ENCODE measurements around the gene CDH24.

The CDH24 gene

DNA sequence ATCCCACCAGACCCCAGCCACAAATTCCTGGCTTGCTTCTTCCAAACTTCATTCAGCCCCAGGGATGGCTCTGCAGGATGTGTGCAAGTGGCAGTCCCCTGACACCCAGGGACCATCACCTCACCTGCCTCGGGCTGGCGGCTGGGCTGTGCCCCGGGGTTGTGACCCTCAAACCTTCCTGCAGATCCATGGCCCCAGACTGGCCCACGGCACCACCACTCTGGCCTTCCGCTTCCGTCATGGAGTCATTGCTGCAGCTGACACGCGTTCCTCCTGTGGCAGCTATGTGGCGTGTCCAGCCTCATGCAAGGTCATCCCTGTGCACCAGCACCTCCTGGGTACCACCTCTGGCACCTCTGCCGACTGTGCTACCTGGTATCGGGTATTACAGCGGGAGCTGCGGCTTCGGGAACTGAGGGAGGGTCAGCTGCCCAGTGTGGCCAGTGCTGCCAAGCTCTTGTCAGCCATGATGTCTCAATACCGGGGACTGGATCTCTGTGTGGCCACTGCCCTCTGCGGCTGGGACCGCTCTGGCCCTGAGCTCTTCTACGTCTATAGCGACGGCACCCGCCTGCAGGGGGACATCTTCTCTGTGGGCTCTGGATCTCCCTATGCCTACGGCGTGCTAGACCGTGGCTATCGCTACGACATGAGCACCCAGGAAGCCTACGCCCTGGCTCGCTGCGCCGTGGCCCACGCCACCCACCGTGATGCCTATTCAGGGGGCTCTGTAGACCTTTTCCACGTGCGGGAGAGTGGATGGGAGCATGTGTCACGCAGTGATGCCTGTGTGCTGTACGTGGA lies 15.0 kb downstream of the CDH24 start, which contains the start of gene PSMB11:
Gene PSMB11 (plus strand): TSS at position 51 of the 804 bp plus-strand sequence. CDS start 14 bp downstream, at position 65.
- TF ChIP-seq, protein P1, sequence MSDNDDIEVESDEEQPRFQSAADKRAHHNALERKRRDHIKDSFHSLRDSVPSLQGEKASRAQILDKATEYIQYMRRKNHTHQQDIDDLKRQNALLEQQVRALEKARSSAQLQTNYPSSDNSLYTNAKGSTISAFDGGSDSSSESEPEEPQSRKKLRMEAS (IDR thresholded peaks at IDR 0.05; ENCODE audit: low read depth, low read length), result no peak
- TF ChIP-seq MYC (IDR thresholded peaks at IDR 0.05; ENCODE audit: low read depth, low read length), result no peak
- TF ChIP-seq, protein P2, sequence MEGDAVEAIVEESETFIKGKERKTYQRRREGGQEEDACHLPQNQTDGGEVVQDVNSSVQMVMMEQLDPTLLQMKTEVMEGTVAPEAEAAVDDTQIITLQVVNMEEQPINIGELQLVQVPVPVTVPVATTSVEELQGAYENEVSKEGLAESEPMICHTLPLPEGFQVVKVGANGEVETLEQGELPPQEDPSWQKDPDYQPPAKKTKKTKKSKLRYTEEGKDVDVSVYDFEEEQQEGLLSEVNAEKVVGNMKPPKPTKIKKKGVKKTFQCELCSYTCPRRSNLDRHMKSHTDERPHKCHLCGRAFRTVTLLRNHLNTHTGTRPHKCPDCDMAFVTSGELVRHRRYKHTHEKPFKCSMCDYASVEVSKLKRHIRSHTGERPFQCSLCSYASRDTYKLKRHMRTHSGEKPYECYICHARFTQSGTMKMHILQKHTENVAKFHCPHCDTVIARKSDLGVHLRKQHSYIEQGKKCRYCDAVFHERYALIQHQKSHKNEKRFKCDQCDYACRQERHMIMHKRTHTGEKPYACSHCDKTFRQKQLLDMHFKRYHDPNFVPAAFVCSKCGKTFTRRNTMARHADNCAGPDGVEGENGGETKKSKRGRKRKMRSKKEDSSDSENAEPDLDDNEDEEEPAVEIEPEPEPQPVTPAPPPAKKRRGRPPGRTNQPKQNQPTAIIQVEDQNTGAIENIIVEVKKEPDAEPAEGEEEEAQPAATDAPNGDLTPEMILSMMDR (IDR thresholded peaks at IDR 0.05; ENCODE audit: low read depth, low read length), result no peak
- no peak for DNase-seq (ENCODE audit: low read depth)
- H3K4me3 ChIP-seq (ENCODE audit: low read depth, low read length), result no peak within 1 kb of the TSS

DNA sequence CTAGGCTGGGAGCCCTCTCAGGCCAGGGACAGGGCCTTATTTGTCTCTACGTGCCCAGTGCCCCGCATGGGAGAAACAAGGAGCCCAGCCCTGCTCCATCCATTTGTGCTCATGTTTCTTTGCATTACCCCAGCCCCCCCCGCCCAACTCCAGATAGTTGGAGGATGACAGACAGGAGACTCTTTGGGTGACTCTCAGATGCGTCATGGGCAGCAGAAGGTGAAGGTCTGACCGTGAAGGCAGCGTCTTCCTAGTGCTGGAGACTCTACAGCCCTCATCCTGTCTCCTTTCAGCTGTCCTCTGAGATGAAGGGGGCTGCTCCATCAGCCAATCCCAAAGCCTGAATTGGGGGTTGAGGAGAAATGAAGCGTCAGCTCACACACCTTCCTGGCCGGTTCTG lies 15.6 kb downstream of the CDH24 start:
- no peak overlapping the region for H3K4me3 ChIP-seq (ENCODE audit: low read depth, low read length)
- DNase-seq (ENCODE audit: low read depth), result no peak
- TF ChIP-seq POLR2A (IDR thresholded peaks at IDR 0.05; ENCODE audit: extremely low read depth, insufficient read length) (no peak), MYC (IDR thresholded peaks at IDR 0.05; ENCODE audit: low read depth, low read length) (no peak)
- TF ChIP-seq, protein P1 (IDR thresholded peaks at IDR 0.05; ENCODE audit: low read depth, low read length), result no peak
- TF ChIP-seq, protein P2 (IDR thresholded peaks at IDR 0.05; ENCODE audit: low read depth, low read length), result no peak

DNA sequence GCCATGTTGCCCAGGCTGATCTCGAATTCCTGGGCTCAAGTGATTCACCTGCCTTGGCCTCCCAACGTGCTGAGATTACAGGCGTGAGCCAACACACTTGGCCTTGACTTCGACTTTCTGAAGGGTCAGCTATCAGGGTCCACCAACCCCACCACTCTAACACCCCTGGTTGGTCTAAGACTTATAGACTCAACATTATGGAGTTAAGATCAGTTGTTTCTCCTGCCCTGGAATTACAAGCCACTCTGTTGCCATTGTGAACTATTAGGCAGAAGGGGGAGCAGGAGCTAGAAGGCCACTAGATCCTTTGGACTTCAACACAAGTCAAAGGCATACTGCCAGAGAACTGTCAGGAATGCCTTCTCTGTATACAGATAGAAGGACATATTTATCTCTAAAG lies 17.2 kb downstream of the CDH24 start:
- H3K4me3 ChIP-seq (ENCODE audit: low read depth, low read length), result no peak overlapping the region
- DNase-seq (ENCODE audit: low read depth), result no peak
- TF ChIP-seq MYC (IDR thresholded peaks at IDR 0.05; ENCODE audit: low read depth, low read length) (no peak), POLR2A (IDR thresholded peaks at IDR 0.05; ENCODE audit: extremely low read depth, insufficient read length) (no peak)
- TF ChIP-seq, protein P2 (IDR thresholded peaks at IDR 0.05; ENCODE audit: low read depth, low read length), result no peak
- TF ChIP-seq, protein P1 (IDR thresholded peaks at IDR 0.05; ENCODE audit: low read depth, low read length), result no peak

DNA sequence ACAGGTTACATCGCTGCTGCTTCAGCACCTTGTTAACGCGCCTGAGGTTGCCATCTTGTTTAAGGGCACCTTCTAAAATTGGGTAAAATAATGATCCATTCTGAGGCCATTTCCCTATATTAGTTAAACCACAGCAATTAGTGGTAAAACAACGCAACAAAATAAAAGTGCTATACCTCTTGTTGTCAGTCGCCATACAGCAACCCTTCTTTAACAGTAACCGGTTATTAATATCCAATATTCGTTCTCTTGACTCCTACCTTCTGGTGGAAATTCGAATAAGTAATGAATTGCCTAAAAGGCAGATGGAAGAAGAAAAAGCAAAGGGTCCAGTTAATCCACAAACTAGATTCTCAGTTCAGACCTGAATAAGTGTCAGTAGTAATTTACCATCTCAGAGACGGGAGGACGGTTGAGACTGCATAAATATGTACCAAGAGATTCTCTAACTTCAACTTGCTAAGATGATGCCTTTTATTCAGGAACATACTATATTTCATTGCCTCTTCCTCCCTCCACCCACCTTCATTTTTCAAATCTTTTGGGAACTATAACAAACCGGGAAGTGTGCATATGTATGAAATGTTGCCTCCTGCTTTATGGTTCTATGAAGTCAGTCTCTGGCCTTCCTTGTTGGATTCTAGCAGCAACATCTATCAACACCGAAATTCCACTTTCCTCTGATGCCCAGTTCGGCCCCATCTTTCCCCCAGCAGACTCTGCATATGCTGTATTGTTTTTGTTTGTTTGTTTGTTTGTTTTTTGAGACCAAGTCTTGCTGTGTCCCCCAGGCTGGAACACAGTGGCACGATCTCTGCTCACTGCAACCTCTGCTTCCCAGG lies 21.8 kb downstream of the CDH24 start:
- DNase-seq (ENCODE audit: low read depth), result no peak
- TF ChIP-seq MYC (IDR thresholded peaks at IDR 0.05; ENCODE audit: low read depth, low read length), result no peak
- no peak for TF ChIP-seq POLR2A (IDR thresholded peaks at IDR 0.05; ENCODE audit: extremely low read depth, insufficient read length)
- TF ChIP-seq, protein P2 (IDR thresholded peaks at IDR 0.05; ENCODE audit: low read depth, low read length), result no peak
- TF ChIP-seq, protein P1 (IDR thresholded peaks at IDR 0.05; ENCODE audit: low read depth, low read length), result no peak
- peak overlapping the region; percentile 97 for H3K4me3 ChIP-seq (ENCODE audit: low read depth, low read length)

DNA sequence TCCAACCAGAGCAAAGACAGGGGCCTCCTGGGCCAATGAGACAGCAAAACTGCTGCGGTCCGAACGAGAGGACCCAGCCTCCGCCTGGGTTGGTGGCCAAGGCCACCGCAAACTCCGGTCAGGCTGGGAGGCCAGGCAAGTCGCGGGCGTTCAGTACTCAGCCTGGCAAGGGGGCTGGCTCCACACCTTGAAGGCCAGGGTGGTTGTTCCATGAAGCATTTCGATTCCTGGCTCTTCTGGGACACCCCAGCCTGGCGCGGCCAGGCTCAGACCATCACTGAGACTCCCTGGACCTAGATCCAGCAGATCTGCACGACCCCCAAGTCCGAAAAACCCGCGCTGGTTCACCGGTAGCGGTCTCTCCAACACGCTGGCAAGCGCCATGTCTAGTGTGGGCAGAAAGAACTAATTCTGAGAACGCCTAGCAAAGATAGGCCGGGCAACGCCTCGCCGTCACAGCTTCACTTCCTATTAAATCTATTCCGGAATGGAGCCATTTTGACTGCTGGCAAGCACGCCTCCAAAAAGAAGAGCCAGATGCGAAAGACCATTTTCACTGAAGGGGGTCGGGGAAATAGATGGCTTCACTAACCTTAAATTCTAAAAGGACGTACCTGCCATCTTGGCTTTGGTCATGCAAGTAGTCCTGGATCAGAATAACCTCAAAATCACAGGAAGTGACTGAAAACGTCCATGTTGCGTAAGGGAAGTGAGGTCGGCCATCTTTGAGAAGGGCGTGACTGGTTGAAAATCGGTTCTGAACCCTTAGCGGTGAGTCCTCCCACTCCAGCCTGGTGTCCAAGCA lies 22.6 kb downstream of the CDH24 start, which contains the start of gene PSMB5:
Gene PSMB5 (minus strand): TSS at position 403 of the 805 bp plus-strand sequence. CDS start 19 bp downstream, at position 384.
- DNase-seq (ENCODE audit: low read depth), result peak; percentile 97
- peak within 1 kb of the TSS; percentile 97 for H3K4me3 ChIP-seq (ENCODE audit: low read depth, low read length)
- TF ChIP-seq, protein P2 (IDR thresholded peaks at IDR 0.05; ENCODE audit: low read depth, low read length), result no peak
- TF ChIP-seq POLR2A (IDR thresholded peaks at IDR 0.05; ENCODE audit: extremely low read depth, insufficient read length) (peak; percentile 82), MYC (IDR thresholded peaks at IDR 0.05; ENCODE audit: low read depth, low read length) (peak; percentile 24)
